GM12892 (cell line): ENCODE data around the gene MBL2.

Experiments
- DNase-seq: peaks from one replicate; pipeline ENCODE4 v3.0.0; 2011; ENCODE audit not compliant: insufficient read length
- FAIRE-seq: peaks from 2 replicates; lab custom pipeline; 2011; peaks lifted over from hg19 to GRCh38; lab: Jason Lieb, UNC
- POLR2A ChIP-seq: IDR thresholded peaks from 2 replicates; pipeline ENCODE4 v1.6.1; 2011; ENCODE audit warnings: low read depth, low read length, control low read depth
- POLR2AphosphoS5 ChIP-seq: IDR thresholded peaks from 2 replicates; pipeline ENCODE4 v1.6.1; 2011; ENCODE audit warnings: low read depth, low read length, control low read depth
- TAF1 ChIP-seq: IDR thresholded peaks from 2 replicates; pipeline ENCODE4 v1.6.1; 2011; ENCODE audit warnings: low read depth, mild to moderate bottlenecking, control low read depth, low read length, borderline replicate concordance

MBL2 gene

DNA sequence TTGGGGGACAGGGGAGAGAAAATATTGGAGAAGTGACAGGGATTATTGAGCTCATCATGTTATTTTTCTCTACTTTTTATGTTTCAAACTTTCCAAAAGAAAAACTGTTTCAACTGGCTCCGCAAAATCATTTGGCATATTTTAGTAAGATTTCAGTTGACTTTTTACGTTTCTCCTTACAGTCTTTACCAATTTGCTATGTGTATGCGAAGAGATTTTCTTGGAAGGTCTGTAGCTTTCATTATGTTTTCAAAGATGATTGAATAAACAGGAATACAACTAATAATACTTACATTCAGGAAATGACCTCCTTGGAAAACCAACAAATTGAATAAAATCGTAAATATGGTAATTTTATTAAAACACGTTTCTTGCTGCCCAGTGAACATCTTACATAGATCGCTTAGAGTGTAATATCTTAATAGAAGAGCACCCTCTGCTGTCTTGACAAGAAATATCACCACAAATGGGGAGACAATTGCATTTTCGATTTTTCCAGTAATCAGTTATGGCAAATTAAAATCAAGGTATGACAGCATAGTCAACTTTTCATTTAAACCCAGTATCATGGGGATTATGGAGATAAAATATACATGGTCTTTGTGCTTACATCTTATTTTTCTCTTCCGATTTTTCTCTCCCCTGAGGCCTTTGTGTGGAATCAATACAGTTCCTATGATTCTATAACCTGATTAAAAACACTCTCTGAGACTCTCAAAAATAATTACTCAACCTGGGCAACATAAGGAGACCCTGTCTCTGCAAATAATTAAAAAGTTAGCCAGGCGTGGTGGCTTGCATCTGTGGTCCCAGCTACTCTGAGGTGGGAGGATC is 43.1 kb downstream of the MBL2 start:
- TF ChIP-seq TAF1 (no peak), POLR2A (no peak), POLR2AphosphoS5 (no peak)
- peak; percentile 79 for FAIRE-seq
- no peak for DNase-seq

DNA sequence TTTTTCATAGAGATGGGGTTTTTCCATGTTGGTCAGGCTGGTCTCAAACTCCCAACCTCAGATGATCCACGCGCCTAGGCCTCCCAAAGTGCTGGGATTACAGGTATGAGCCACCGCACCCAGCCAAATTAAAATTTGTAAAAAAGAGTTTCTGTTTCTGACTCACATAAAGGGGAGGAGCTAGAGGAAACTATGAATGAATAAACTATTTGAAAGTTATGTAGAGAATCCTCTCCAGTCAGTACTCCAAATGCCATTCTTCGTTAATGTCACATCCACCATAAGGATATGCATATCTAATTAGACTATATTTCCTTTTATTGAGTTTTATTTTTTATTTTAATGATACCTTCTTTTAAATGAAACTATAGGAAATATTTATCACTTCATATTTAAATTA is 52.6 kb downstream of the MBL2 start:
- no peak for DNase-seq
- no peak for FAIRE-seq

More for the DNA sequence above, 52.6 kb downstream of the MBL2 start:
- TF ChIP-seq POLR2AphosphoS5 (no peak), TAF1 (no peak), POLR2A (no peak)
